ENCODE data around the gene ARHGAP24.

DNA sequence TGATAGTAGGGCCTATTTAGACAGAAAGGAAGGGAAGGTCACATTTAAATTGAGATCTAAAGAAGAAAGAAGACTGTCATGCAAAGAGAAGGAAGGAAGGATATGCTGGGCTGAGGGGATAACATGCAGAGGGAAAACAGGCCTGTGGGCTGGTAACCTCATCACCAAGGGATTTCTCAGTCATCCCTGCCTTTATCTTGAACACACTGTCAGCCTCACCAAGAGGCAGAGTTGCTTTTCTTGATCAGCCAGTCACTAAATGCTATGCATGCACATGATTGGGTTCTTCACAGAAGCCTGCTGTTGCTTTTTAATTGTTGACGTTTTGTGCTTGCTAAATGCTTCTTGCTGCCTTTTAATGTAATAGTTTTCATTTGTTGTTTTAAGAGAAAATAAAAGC lies 113.0 kb downstream of the ARHGAP24 start:
- TF ChIP-seq, protein P1, sequence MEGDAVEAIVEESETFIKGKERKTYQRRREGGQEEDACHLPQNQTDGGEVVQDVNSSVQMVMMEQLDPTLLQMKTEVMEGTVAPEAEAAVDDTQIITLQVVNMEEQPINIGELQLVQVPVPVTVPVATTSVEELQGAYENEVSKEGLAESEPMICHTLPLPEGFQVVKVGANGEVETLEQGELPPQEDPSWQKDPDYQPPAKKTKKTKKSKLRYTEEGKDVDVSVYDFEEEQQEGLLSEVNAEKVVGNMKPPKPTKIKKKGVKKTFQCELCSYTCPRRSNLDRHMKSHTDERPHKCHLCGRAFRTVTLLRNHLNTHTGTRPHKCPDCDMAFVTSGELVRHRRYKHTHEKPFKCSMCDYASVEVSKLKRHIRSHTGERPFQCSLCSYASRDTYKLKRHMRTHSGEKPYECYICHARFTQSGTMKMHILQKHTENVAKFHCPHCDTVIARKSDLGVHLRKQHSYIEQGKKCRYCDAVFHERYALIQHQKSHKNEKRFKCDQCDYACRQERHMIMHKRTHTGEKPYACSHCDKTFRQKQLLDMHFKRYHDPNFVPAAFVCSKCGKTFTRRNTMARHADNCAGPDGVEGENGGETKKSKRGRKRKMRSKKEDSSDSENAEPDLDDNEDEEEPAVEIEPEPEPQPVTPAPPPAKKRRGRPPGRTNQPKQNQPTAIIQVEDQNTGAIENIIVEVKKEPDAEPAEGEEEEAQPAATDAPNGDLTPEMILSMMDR (conservative IDR thresholded peaks at IDR 0.05; ENCODE audit: low read depth in 2 of 2) = no peak
- no peak for TF ChIP-seq EZH2 (IDR thresholded peaks at IDR 0.05; ENCODE audit: low read depth, unreplicated experiment)
- TF ChIP-seq POLR2AphosphoS5 (IDR thresholded peaks at IDR 0.05; ENCODE audit: low read depth) = no peak
- no peak for TF ChIP-seq EZH2phosphoT487 (IDR thresholded peaks at IDR 0.05; ENCODE audit: unreplicated experiment)
- TF ChIP-seq CREB1 (CRISPR knock-in tag; IDR thresholded peaks at IDR 0.05; ENCODE audit: low read depth) = no peak
- TF ChIP-seq JUNB (IDR thresholded peaks at IDR 0.05; ENCODE audit: unreplicated experiment) = no peak
- TF ChIP-seq, protein P2, sequence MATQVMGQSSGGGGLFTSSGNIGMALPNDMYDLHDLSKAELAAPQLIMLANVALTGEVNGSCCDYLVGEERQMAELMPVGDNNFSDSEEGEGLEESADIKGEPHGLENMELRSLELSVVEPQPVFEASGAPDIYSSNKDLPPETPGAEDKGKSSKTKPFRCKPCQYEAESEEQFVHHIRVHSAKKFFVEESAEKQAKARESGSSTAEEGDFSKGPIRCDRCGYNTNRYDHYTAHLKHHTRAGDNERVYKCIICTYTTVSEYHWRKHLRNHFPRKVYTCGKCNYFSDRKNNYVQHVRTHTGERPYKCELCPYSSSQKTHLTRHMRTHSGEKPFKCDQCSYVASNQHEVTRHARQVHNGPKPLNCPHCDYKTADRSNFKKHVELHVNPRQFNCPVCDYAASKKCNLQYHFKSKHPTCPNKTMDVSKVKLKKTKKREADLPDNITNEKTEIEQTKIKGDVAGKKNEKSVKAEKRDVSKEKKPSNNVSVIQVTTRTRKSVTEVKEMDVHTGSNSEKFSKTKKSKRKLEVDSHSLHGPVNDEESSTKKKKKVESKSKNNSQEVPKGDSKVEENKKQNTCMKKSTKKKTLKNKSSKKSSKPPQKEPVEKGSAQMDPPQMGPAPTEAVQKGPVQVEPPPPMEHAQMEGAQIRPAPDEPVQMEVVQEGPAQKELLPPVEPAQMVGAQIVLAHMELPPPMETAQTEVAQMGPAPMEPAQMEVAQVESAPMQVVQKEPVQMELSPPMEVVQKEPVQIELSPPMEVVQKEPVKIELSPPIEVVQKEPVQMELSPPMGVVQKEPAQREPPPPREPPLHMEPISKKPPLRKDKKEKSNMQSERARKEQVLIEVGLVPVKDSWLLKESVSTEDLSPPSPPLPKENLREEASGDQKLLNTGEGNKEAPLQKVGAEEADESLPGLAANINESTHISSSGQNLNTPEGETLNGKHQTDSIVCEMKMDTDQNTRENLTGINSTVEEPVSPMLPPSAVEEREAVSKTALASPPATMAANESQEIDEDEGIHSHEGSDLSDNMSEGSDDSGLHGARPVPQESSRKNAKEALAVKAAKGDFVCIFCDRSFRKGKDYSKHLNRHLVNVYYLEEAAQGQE (IDR thresholded peaks at IDR 0.05; ENCODE audit: unreplicated experiment) = no peak
